NCI-H446 (cell line): ENCODE measurements around the gene ONECUT2.

Source experiments
- DNase-seq, 2 experiments: peaks; one replicate each; lab custom pipeline; 2025; lab: John Stamatoyannopoulos, UW

ONECUT2 gene

DNA sequence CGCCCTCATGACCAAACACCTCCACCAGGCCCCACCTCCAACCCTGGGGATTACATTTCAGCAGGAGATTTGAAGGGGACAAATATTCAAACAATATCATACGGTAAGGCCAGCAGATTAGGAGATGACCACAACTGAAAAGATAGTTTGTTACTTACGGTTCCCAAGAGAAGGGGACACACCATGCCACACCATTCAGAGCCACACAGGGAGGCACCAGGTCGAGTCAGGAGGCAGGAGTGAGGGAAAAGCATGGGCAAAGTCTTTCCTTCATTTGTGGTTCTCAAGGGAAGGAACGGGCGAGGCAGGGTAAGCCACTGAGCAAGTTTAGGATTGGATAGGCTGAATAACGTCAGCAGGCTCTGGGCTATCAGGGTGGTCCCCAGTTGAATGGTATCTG lies 94.0 kb downstream of the ONECUT2 start:
- no peak for DNase-seq

DNA sequence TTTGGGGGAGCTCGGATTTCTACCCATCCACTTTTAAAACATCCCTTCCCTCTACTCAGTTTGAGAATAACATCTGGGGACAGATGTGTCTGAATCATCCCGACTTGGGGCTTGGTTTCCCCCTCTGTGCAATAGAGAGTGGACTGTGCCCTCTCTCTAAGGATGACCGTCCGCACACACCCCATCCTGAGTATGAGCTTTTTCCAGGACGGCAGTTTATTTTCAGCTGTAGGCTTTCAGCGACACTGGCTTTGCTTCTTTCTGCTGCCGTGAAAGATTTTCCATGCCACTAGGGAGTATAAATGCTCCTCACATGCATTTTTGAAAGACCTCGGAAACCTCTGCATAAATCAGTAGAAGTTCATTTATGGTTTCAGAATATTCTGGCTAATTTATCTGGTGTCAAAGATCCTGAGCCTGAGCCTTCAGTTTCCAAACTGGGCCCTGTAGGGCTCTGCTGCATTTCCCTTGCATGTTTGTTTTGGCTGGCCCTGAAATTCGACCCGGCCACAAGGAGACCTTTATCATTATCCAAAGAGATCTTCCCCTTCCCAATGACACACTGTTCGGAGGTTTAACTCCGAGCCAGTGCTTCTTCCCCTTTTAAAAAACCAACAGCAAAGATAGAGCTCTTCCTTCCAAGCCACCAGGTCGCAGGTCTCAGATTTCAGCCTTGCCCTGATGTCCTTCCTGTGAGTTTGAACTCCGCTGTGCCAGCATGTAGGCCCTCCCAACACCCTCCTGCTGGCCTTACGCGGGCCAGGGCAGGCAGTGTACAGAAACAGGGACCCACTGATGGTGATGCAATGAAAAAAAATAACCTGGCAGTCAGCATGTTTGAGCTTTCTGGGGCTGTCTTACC lies 98.1 kb downstream of the ONECUT2 start:
- DNase-seq: no peak

DNA sequence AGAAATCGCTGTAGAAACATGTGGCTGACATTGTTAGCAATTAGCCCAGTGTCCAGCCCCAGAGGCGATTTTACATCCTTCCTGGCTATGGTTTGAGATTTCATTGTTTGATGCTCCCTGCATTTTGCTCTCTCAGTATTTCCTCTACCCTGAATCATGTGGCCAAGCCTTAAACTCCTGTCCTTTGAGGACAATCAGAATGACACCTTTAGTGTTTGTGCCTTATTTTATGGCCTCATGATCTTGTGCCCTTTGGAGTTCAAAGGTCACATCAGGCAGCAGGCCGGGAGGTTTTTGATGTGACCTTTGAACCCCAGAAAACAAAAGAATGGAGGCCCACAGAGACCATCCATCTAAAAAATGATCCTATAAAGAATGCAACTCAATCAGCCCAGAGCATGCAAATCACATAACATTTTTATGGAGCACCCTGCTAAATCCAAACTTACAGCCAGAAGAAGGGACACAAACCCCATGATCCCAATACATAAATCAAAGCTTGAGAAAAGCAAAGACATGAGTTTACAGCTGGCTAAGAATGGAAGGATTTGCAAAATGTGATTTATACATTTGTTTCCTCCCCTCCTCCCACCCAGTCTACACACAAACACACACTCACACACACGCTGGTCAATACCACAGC lies 98.8 kb downstream of the ONECUT2 start:
- DNase-seq: no peak

DNA sequence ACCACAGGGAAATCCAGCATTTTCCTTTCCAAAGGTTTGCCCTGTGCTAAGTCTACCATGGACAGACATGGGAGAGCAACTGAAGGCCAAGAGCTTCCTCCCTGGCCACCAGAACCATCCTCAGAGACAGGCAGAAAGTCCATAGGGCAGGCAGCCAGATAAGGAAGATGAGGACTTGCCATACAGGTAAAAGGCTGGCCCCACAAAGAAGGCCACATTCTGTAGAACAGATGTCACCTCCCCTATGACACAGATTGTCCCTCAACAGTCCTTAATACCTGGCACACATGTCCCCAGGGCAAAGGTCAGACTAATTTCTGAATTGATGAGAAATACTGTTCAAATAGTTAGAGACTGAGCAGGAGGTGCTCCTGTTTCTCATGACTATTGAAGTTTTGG lies 99.3 kb downstream of the ONECUT2 start:
- DNase-seq: no peak

DNA sequence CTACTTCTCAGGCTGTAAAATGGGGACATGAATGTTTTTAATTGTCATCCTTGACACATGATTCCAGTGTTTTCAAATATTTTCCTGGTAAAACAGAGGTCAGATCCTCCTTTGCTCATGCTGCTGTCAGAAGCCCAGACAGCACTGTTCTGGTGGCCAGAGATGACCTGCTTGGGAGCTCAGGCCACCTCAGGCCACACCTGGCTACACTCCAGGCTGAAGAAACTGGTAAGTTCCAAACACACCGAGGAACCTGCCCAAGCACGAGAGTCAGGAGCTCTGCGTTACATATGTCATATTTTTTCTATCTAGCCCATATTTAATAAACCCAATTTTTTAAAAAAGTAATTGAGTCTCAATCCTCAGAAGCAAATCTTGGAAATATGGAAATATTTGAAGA lies 103.4 kb downstream of the ONECUT2 start:
- DNase-seq: no peak

DNA sequence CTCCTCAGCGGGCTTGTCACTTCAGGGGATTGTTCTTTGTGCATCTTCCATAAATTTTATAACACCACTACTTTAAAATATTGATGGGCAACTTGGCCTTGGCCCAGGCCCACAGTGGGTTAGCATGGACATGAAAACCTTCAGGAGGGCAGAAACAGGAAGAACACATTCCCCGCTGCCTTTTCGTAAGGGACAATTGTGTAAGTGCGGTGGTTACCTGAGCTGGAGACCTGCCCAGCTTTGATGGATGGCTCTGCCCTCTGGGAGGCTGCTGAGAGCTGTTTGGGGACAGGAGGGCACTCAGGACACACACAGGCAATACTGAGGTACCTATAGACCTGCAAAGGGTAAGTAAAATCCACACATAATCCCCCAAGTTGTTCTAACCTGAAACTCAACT lies 104.5 kb downstream of the ONECUT2 start:
- DNase-seq: no peak
